HT-29 (cell line): Measurements from ENCODE around the gene RNASEH1. TPM values are rescaled to one million over a fixed set of nuclear protein-coding genes. Genes with fewer than 3 reads are reported as not detected.
"Not testable (repeated sequence)": the region's sequence is repeated elsewhere in the genome, so short reads cannot be mapped to it uniquely, and the experiment has no call there.

Experiments
- DNase-seq: peaks from one replicate; pipeline ENCODE4 v3.0.0-alpha.2; 2015; ENCODE audit warnings: low spot score
- total RNA-seq: library from RNA; depleted of rRNA; stranded (reverse); fragments of >200 nt; shearing (Covaris generic); gene quantifications from 2 replicates; pipeline ENCODE4 v1.2.3, GENCODE V29; 2014

RNASEH1 gene
- total RNA-seq, 1 experiment from 2014 or later = 20.0 TPM

- no peak for DNase-seq
Measured at GRCh38 chr2:3589086-3589485, 31.0 kb upstream of the RNASEH1 start.

- no peak for DNase-seq
Measured at GRCh38 chr2:3588084-3588483, 30.0 kb upstream of the RNASEH1 start.

- no peak for DNase-seq
Measured at GRCh38 chr2:3587432-3587831, 29.3 kb upstream of the RNASEH1 start.

GRCh38 chr2:3587021-3587420 is 28.9 kb upstream of the RNASEH1 start:
- no peak for DNase-seq

- no peak for DNase-seq
Measured at GRCh38 chr2:3586220-3586619, 28.1 kb upstream of the RNASEH1 start.

GRCh38 chr2:3585261-3586109 is 27.4 kb upstream of the RNASEH1 start:
- no peak for DNase-seq

- DNase-seq = no peak
Measured at GRCh38 chr2:3584608-3585260, 26.6 kb upstream of the RNASEH1 start.

- DNase-seq = no peak
Measured at GRCh38 chr2:3584076-3584475, 25.9 kb upstream of the RNASEH1 start.

GRCh38 chr2:3581367-3582262 is 23.5 kb upstream of the RNASEH1 start:
- DNase-seq = peak; percentile 28

GRCh38 chr2:3580449-3580848 is 22.3 kb upstream of the RNASEH1 start:
- no peak for DNase-seq

GRCh38 chr2:3578987-3579386 is 20.9 kb upstream of the RNASEH1 start:
- no peak for DNase-seq

- DNase-seq = not testable (repeated sequence)
Measured at GRCh38 chr2:3576263-3576630, 18.1 kb upstream of the RNASEH1 start.

GRCh38 chr2:3575534-3576262 is 17.6 kb upstream of the RNASEH1 start:
- peak; percentile 31 for DNase-seq

GRCh38 chr2:3574155-3574554 is 16.0 kb upstream of the RNASEH1 start:
- no peak for DNase-seq

- DNase-seq = no peak
Measured at GRCh38 chr2:3572620-3573019, 14.5 kb upstream of the RNASEH1 start.

- no peak for DNase-seq
Measured at GRCh38 chr2:3571284-3571683, 13.2 kb upstream of the RNASEH1 start.

- DNase-seq = not testable (repeated sequence)
Measured at GRCh38 chr2:3569656-3570055, 11.5 kb upstream of the RNASEH1 start.

GRCh38 chr2:3566806-3567205 is 8.7 kb upstream of the RNASEH1 start:
- no peak for DNase-seq

- no peak for DNase-seq
Measured at GRCh38 chr2:3565117-3565516, 7.0 kb upstream of the RNASEH1 start.

- DNase-seq = no peak
Measured at GRCh38 chr2:3563521-3563976, 5.4 kb upstream of the RNASEH1 start.

- peak; percentile 23 for DNase-seq
Measured at GRCh38 chr2:3557639-3558204, 411 bp downstream of the RNASEH1 start.
